GM12878 (cell line): ENCODE results near the gene LTBP2.

ENCODE experiments used
- ATF7 ChIP-seq: fragments of 450-650 bp; IDR thresholded peaks from 2 replicates; pipeline ENCODE4 v1.6.1; 2016; ENCODE audit warnings: low read depth, mild to moderate bottlenecking
- CHD1 ChIP-seq: IDR thresholded peaks from 2 replicates; pipeline ENCODE4 v1.6.1; 2012; ENCODE audit warnings: low read depth, low read length, improper control_type of control experiment
- CHD2 ChIP-seq: IDR thresholded peaks from 2 replicates; pipeline ENCODE4 v1.6.1; 2011; ENCODE audit warnings: low read depth, low read length, improper control_type of control experiment, borderline replicate concordance
- MXI1 ChIP-seq: fragments of 150-350 bp; IDR thresholded peaks from 2 replicates; pipeline ENCODE4 v1.6.1; 2011; ENCODE audit warnings: low read depth, mild to moderate bottlenecking, inconsistent platforms, low read length, improper control_type of control experiment
- NFIC ChIP-seq: IDR thresholded peaks from 2 replicates; pipeline ENCODE4 v1.6.1; 2012; ENCODE audit warnings: low read depth, mild to moderate bottlenecking, inconsistent platforms, low read length, moderate library complexity
- POLR2A ChIP-seq: IDR thresholded peaks from 2 replicates; pipeline ENCODE4 v1.6.1; 2011; ENCODE audit warnings: low read depth, mild to moderate bottlenecking, low read length
- POLR2AphosphoS2 ChIP-seq: IDR thresholded peaks from 2 replicates; pipeline ENCODE4 v1.6.1; 2011; ENCODE audit warnings: low read depth, mild to moderate bottlenecking, low read length, improper control_type of control experiment, moderate library complexity
- RCOR1 ChIP-seq: conservative IDR thresholded peaks from 2 replicates; pipeline ENCODE4 v1.6.1; 2012; ENCODE audit warnings: low read depth, low read length, improper control_type of control experiment
- YY1 ChIP-seq: IDR thresholded peaks from 2 replicates; pipeline ENCODE4 v1.6.1; 2011; ENCODE audit warnings: low read depth, mild to moderate bottlenecking, low read length
- ZBTB4 ChIP-seq: fragments of 450-650 bp; formaldehyde crosslinking; IDR thresholded peaks from 2 replicates; pipeline ENCODE4 v1.4.0; 2022; ENCODE audit warnings: mild to moderate bottlenecking, moderate library complexity
- TF ChIP-seq, protein P1 (sequence below): IDR thresholded peaks from 2 replicates; pipeline ENCODE4 v1.6.1; 2012; ENCODE audit warnings: low read depth, low read length, improper control_type of control experiment

DNA sequence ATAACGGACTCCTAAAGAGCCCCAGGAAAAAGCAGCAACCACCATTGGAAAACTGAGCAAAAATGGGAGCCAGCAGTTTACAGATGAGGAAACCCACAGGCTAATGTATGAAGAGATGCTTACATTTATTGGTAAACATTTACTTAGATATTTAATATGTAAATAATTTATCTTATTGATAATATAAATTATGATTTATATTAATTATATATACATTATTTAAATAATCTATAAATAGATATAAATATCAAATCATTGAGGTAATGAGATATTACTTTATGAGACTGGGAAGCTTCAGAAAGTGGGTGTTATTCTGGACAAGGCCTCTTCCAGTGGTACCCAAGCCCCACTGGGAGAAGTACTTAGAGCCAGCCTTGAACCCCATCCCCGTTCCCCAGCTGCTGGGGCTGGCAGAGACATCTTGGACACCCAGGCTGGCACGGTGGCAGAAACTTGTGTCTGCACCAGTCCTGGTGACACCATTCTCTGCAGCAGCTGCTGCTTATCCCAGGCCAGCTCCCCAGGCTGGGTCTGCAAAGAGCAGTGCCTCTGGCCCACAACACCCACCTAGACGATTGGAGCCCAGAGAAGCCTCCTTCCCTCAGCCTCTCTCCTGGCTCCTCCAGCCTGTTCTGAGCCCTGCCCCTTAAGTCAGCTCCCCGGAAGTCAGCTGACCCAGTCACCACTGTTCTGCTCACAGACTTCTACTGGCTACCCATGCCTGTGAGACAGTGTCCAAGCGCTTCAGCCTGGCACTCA, 92.5 kb downstream of the LTBP2 start:
- no peak for TF ChIP-seq YY1
- TF ChIP-seq NFIC, result no peak
- TF ChIP-seq, protein P1, sequence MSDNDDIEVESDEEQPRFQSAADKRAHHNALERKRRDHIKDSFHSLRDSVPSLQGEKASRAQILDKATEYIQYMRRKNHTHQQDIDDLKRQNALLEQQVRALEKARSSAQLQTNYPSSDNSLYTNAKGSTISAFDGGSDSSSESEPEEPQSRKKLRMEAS, result no peak
- TF ChIP-seq ATF7, result no peak
- no peak for TF ChIP-seq POLR2A
- no peak for TF ChIP-seq ZBTB4 (CRISPR knock-in tag)
- no peak for TF ChIP-seq RCOR1
- no peak for TF ChIP-seq CHD2
- TF ChIP-seq CHD1, result no peak
- TF ChIP-seq MXI1, result no peak
- TF ChIP-seq POLR2AphosphoS2, result no peak
